ENCODE results near the gene ZNF766.
A peak's percentile ranks its signal among the peaks of the same experiment; 100 is the strongest.
"Not testable (repeated sequence)": the region's sequence is repeated elsewhere in the genome, so short reads cannot be mapped to it uniquely, and the experiment has no call there.

ZNF766 gene

DNA sequence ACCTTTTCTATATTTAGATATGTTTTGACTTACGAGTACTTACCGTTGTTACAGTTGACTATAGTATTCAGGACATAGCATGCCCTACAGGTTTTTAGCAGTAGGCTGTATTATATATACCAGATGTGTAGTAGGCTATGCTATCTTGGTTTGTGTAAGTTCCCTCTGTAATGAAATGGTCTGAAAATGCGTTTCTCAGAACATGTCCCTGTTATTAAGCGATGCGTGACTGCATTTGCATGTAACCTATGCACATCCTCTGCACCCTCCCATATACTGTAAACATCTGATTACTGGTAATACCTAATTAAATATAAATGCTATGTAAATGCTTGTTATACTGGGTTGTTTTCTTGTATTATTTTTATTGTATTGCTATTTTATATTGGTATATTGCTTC is 6.6 kb downstream of the ZNF766 start:
- H3K27ac ChIP-seq (ENCODE audit: low read depth, low read length): no peak overlapping the region
- peaks cover 31% of the 10 kb centered on the region for H3K36me3 ChIP-seq (ENCODE audit: insufficient read depth, low read length)
- no peaks in the 10 kb centered on the region for H3K27me3 ChIP-seq (ENCODE audit: insufficient read depth, low read length)
- H3K4me3 ChIP-seq (ENCODE audit: low read length): no peak overlapping the region
- no peak overlapping the region for H3K9ac ChIP-seq (ENCODE audit: low read depth, low read length)
- 0 out of 2 replicates have a peak, but pooled peaks cover 3% of the 10 kb centered on the region for H3K4me1 ChIP-seq (ENCODE audit: insufficient read depth, low read length)
- H3K9me3 ChIP-seq (ENCODE audit: insufficient read depth, low read depth, low read length): no peaks in the 10 kb centered on the region
- WGBS: 94% methylated on average over 3 of the region's 5 CpGs

DNA sequence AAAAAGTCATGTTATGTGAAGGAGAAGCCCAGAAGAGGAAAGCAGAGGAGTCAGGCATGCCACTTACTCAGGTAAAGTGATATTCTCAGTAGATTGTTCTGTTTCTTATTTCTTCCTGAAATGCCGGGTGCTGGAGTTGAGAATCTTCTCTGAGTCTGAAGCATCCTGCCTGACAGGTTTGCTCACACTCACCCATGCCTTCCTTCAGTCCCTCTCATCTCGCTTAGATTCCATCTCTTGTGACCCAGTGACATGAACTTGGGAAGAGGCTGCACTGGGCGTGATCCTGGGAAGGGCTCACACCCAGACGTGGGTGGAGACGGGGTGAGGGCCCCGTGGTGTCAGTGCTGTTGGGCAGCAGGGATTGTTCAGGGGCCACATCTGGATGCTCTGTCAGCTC is 8.1 kb downstream of the ZNF766 start:
- H3K27me3 ChIP-seq (ENCODE audit: insufficient read depth, low read length): no peaks in the 10 kb centered on the region
- H3K9ac ChIP-seq (ENCODE audit: low read depth, low read length): no peak overlapping the region
- no peaks in the 10 kb centered on the region for H3K9me3 ChIP-seq (ENCODE audit: insufficient read depth, low read depth, low read length)
- H3K36me3 ChIP-seq (ENCODE audit: insufficient read depth, low read length): peaks cover 28% of the 10 kb centered on the region
- H3K27ac ChIP-seq (ENCODE audit: low read depth, low read length): no peak overlapping the region
- H3K4me3 ChIP-seq (ENCODE audit: low read length): no peak overlapping the region
- 93% methylated on average over 6 of the region's 6 CpGs for WGBS
- H3K4me1 ChIP-seq (ENCODE audit: insufficient read depth, low read length): 0 out of 2 replicates have a peak, but pooled peaks cover 3% of the 10 kb centered on the region

DNA sequence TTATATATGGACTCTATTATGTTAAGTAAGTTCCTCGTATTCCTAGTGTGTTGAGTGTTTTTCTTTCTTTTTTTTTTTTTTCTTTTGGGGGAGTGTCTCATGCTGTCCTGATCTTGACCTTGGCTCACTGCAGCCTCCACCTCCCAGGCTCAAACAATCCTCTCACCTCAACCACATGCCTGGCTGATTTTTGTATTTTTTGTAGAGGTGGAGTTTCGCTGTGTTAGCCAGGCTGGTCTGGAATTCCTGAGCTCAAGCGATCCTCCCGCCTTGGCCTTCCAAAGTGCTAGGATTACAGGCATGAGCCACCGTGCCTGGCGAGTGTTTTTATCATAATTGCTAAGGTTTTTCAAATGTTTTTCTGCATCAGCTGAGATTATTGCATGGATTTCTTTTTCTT is 16.9 kb downstream of the ZNF766 start:
- Histone ChIP-seq H3K9me3 (ENCODE audit: insufficient read depth, low read depth, low read length) (no peaks in the 10 kb centered on the region), H3K27me3 (ENCODE audit: insufficient read depth, low read length) (no peaks in the 10 kb centered on the region), H3K4me3 (ENCODE audit: low read length) (no peak overlapping the region), H3K27ac (ENCODE audit: low read depth, low read length) (no peak overlapping the region), H3K36me3 (ENCODE audit: insufficient read depth, low read length) (peaks cover 93% of the 10 kb centered on the region), H3K9ac (ENCODE audit: low read depth, low read length) (no peak overlapping the region), H3K4me1 (ENCODE audit: insufficient read depth, low read length) (no peaks in the 10 kb centered on the region)
- WGBS: 97% methylated on average over 5 of the region's 6 CpGs

DNA sequence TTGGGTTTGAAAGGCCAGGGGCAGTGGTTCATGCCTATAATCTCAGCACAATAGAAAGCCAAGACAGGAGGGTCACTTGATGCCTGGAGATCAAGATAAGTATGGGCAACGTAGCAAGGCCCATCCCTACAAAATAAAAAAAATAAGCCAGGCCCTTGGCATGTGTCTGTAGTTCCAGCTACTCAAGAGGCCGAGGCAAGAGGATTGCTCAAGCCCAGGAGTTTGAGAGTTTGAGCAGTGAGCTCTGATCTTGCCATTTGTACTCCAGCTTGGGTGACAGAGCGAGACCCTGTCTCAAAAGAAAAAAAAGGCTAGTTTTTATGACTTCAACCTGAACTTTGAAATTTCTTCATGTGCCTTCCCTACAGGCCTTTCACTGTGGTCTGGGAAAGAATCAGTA is 22.4 kb downstream of the ZNF766 start:
- 92% methylated on average over 3 of the region's 3 CpGs for WGBS
- H3K27me3 ChIP-seq (ENCODE audit: insufficient read depth, low read length): no peaks in the 10 kb centered on the region
- no peak overlapping the region for H3K27ac ChIP-seq (ENCODE audit: low read depth, low read length)
- H3K9me3 ChIP-seq (ENCODE audit: insufficient read depth, low read depth, low read length): no peaks in the 10 kb centered on the region
- peaks cover 54% of the 10 kb centered on the region for H3K36me3 ChIP-seq (ENCODE audit: insufficient read depth, low read length)
- H3K4me1 ChIP-seq (ENCODE audit: insufficient read depth, low read length): no peaks in the 10 kb centered on the region
- H3K9ac ChIP-seq (ENCODE audit: low read depth, low read length): no peak overlapping the region
- no peak overlapping the region for H3K4me3 ChIP-seq (ENCODE audit: low read length)

DNA sequence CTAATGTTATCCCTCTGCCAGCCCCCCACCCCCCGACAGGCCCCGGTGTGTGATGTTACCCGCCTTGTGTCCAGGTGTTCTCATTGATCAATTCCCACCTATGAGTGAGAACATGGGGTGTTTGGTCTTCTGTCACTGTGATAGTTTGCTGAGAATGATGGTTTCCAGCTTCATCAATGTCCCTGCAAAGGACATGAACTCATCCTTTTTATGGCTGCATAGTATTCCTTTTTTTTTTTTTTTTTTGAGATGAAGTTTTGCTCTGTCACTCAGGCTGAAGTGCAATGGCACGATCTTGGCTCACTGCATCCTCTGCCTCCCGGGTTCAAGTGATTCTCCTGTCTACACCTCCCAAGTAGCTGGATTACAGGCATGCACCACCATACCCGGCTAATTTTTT is 23.6 kb downstream of the ZNF766 start:
- not testable (repeated sequence) for H3K27ac ChIP-seq (ENCODE audit: low read depth, low read length); H3K4me3 ChIP-seq (ENCODE audit: low read length); H3K4me1 ChIP-seq (ENCODE audit: insufficient read depth, low read length); H3K9me3 ChIP-seq (ENCODE audit: insufficient read depth, low read depth, low read length); H3K27me3 ChIP-seq (ENCODE audit: insufficient read depth, low read length); H3K9ac ChIP-seq (ENCODE audit: low read depth, low read length)
- peaks cover 44% of the 10 kb centered on the region for H3K36me3 ChIP-seq (ENCODE audit: insufficient read depth, low read length)
- WGBS: 88% methylated on average over 6 of the region's 6 CpGs

DNA sequence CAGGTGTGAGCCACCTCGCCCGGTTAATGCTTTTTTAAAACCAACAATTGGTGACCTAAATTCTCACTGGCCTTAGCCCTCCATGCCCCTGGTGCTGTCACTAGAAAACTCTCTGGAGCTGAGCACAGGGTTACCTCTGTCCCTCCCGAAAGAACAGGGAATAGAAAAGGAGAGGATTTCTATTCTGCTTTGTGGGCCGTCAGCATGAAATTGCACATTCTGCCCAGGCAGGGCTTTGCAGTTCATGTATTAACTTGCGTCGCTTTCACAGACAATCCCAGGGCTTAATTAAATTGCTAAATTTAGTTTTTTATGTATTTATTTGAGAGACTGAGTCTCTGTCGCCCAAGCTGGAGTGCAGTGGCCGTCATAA is 27.0 kb downstream of the ZNF766 start:
- Histone ChIP-seq H3K27me3 (ENCODE audit: insufficient read depth, low read length) (no peaks in the 10 kb centered on the region), H3K4me1 (ENCODE audit: insufficient read depth, low read length) (no peaks in the 10 kb centered on the region), H3K4me3 (ENCODE audit: low read length) (peak overlapping the region; percentile 100), H3K9ac (ENCODE audit: low read depth, low read length) (no peak overlapping the region), H3K36me3 (ENCODE audit: insufficient read depth, low read length) (peaks cover 39% of the 10 kb centered on the region), H3K9me3 (ENCODE audit: insufficient read depth, low read depth, low read length) (peaks cover 7% of the 10 kb centered on the region), H3K27ac (ENCODE audit: low read depth, low read length) (no peak overlapping the region)
- 41% methylated on average over 8 of the region's 8 CpGs for WGBS

DNA sequence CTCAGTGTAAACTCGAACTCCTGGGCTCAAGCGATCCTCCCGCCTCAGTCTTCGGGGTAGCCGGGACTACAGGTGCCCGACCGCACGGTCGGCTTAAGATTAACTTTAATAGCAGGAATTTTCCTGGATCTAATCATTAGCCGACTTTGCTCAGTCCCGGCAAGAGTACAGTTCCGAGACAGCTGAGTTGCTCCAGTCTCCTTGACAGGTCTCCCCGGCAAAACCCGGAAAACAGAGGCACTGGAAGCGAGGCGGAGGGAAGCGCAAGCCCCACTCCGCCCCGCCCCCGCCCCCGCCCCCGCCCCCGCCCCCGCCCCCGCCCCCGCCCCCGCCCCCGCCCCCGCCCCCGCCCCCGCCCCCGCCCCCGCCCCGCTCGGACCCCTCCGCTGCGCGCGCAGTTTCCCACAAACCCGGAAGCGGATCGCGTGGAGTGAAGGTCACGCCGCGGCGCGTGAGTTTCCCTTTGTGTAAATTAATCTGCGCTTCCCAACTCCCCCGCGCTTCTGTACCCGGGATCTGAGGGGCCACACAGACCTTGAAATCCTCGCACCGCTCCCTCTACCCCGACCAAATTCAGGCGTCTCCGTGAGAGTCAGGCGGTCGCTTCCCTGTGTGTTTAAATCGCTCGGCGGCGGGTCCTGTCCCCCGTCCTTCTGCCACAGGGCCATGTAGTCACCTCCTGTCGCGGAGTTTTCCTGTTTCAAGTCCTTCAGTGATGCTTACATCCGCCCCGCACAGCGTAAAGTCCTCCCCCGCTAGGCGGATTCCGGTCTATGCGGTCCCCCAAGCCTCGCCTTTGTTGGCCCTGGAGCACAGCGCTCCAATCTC is 27.6 kb downstream of the ZNF766 start, which contains the start of gene ZNF480:
ZNF480 (plus strand) TSS at position 397 of the 828 bp plus-strand sequence. CDS start 3,244 bp downstream, outside the sequence.
- Histone ChIP-seq H3K4me1 (ENCODE audit: insufficient read depth, low read length) (no peaks in the 10 kb centered on the region), H3K27ac (ENCODE audit: low read depth, low read length) (peak within 1 kb of the TSS; percentile 90), H3K9me3 (ENCODE audit: insufficient read depth, low read depth, low read length) (peaks cover 12% of the 10 kb centered on the region), H3K9ac (ENCODE audit: low read depth, low read length) (peak within 1 kb of the TSS; percentile 98), H3K4me3 (ENCODE audit: low read length) (peak within 1 kb of the TSS; percentile 100), H3K27me3 (ENCODE audit: insufficient read depth, low read length) (no peaks in the 10 kb centered on the region), H3K36me3 (ENCODE audit: insufficient read depth, low read length) (peaks cover 40% of the 10 kb centered on the region)
- 1% methylated on average over 55 of the region's 75 CpGs for WGBS

DNA sequence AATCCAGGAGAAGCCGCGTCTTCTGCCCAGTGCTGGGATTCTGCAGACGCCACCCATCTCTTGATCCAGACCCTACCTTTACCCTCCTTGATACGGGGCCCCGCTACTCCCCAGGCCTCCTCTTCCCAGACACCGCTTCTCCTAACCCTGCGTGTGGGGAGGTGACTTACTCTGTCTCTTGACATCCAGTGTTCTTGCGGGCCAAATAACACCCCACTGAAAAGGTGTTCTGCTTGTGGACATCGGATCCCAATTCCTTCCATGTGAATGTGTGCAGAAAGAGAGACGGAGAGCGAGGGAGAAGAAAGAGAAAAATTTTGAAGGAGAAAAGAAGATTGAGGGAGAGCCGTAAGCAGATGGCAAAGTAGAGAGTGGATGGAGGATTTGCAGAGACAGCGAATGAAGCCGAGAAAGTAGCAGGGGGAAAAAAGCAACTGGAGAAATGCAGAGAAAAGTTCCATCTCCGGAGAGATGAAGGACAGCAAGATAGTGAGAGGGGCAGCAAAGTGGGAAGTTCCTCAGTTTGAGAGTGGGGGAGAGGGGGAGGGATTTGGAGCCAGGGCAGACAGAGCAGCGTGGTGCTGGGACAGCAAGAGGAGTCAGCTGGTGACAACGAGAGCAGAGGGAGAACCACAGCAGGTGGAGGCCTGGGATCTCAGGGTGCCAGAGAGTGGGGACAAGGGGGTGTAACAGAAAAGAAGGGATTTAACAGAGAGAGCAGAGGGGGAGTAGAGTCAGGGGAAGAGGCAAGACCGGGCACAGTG is 28.4 kb downstream of the ZNF766 start:
- Histone ChIP-seq H3K36me3 (ENCODE audit: insufficient read depth, low read length) (peaks cover 40% of the 10 kb centered on the region), H3K4me1 (ENCODE audit: insufficient read depth, low read length) (no peaks in the 10 kb centered on the region), H3K4me3 (ENCODE audit: low read length) (peak overlapping the region; percentile 100), H3K9me3 (ENCODE audit: insufficient read depth, low read depth, low read length) (peaks cover 12% of the 10 kb centered on the region), H3K27me3 (ENCODE audit: insufficient read depth, low read length) (no peaks in the 10 kb centered on the region), H3K27ac (ENCODE audit: low read depth, low read length) (no peak overlapping the region; the same call in 1 of the 2 replicates), H3K9ac (ENCODE audit: low read depth, low read length) (peak overlapping the region; percentile 98)
- WGBS: 21% methylated on average over 18 of the region's 18 CpGs

DNA sequence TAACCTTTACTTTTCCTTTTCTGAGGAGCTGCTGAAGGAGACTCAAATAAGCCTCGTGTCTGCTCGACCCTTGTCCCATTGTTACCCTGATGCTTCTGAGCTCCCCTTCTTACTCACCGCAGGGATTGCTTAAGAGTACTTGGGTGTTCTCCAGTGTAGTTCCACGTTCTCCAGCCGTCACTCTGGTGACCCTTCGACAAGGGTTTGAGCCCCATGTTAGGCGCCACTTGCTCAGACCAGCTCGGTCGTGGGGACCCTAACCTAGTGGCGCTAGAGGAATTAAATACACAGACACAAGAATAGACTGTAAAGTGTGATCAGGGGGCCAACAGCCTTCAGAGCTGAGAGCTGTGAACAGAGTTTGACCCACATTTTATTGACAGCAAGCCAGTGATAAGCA is 37.9 kb downstream of the ZNF766 start:
- Histone ChIP-seq H3K36me3 (ENCODE audit: insufficient read depth, low read length) (peaks cover 97% of the 10 kb centered on the region), H3K4me1 (ENCODE audit: insufficient read depth, low read length) (no peaks in the 10 kb centered on the region), H3K27me3 (ENCODE audit: insufficient read depth, low read length) (no peaks in the 10 kb centered on the region), H3K27ac (ENCODE audit: low read depth, low read length) (no peak overlapping the region), H3K4me3 (ENCODE audit: low read length) (no peak overlapping the region), H3K9ac (ENCODE audit: low read depth, low read length) (no peak overlapping the region), H3K9me3 (ENCODE audit: insufficient read depth, low read depth, low read length) (peaks cover 81% of the 10 kb centered on the region)
- 96% methylated on average over 10 of the region's 10 CpGs for WGBS

DNA sequence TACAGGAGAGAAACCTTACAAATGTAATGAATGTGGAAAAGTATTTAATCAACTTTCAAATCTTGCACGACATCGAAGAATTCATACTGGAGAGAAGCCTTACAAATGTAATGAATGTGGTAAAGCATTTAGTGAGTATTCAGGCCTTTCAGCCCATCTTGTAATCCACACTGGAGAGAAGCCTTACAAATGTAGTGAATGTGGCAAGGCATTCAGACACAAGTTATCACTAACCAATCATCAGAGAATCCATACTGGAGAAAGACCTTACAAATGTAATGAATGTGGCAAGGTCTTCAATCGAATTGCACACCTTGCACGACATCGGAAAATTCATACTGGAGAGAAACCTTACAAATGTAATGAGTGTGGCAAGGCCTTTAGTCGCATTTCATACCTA is 53.0 kb downstream of the ZNF766 start:
- H3K27me3 ChIP-seq (ENCODE audit: insufficient read depth, low read length): no peaks in the 10 kb centered on the region
- no peaks in the 10 kb centered on the region for H3K4me1 ChIP-seq (ENCODE audit: insufficient read depth, low read length)
- 98% methylated on average over 6 of the region's 6 CpGs for WGBS
- no peak overlapping the region for H3K9ac ChIP-seq (ENCODE audit: low read depth, low read length)
- peaks cover 74% of the 10 kb centered on the region for H3K36me3 ChIP-seq (ENCODE audit: insufficient read depth, low read length)
- H3K4me3 ChIP-seq (ENCODE audit: low read length): 0 out of 2 replicates have a peak overlapping the region, but pooled peaks have one; percentile 0
- peaks cover 97% of the 10 kb centered on the region for H3K9me3 ChIP-seq (ENCODE audit: insufficient read depth, low read depth, low read length)
- H3K27ac ChIP-seq (ENCODE audit: low read depth, low read length): no peak overlapping the region

DNA sequence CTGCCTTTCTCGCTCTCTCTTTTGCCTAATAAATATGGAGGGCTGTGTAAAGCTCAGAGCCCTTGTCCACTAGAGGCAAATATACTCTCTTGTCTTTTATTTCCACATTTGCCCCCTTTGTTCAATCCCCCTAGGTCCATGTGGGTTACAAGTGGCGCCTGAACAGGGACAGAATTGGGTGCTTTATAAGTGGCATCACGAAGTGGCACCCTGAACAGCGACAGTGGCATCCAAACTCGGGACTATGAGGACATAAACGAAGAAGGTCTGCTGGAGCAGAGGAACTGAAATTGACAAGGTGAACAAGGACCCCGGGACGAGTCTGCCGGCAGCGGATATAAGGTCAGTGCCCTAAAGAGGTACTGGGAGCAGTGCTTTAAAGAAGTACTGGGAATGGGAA is 62.4 kb downstream of the ZNF766 start:
- H3K9ac ChIP-seq (ENCODE audit: low read depth, low read length): no peak overlapping the region
- WGBS: 76% methylated on average over 10 of the region's 10 CpGs

More for the DNA sequence above, 62.4 kb downstream of the ZNF766 start:
- Histone ChIP-seq H3K4me1 (ENCODE audit: insufficient read depth, low read length) (no peaks in the 10 kb centered on the region), H3K27ac (ENCODE audit: low read depth, low read length) (no peak overlapping the region), H3K9me3 (ENCODE audit: insufficient read depth, low read depth, low read length) (peaks cover 70% of the 10 kb centered on the region), H3K4me3 (ENCODE audit: low read length) (no peak overlapping the region), H3K27me3 (ENCODE audit: insufficient read depth, low read length) (no peaks in the 10 kb centered on the region), H3K36me3 (ENCODE audit: insufficient read depth, low read length) (no peaks in the 10 kb centered on the region)
